CD4-positive, alpha-beta T cell treated with Interleukin-2 at 100 ng/mL for 4 hours (primary cell): ENCODE measurements around the gene ST3GAL3.

Experiments used
- DNase-seq: peaks from one replicate; pipeline ENCODE4 v3.0.0-alpha.2; 2020; ENCODE audit warnings: low spot score

The ST3GAL3 gene

GRCh38 chr1:43963890-43964289 is 256.6 kb downstream of the ST3GAL3 start:
- no peak for DNase-seq

- DNase-seq, result no peak
These were observed 258.0 kb downstream of the ST3GAL3 start for GRCh38 chr1:43965316-43965715.

- peak; percentile 16 for DNase-seq
These were observed 261.1 kb downstream of the ST3GAL3 start for GRCh38 chr1:43968348-43968948.

GRCh38 chr1:43969416-43969745 is 262.0 kb downstream of the ST3GAL3 start:
- DNase-seq, result no peak

GRCh38 chr1:43969746-43970466 is 262.6 kb downstream of the ST3GAL3 start, which contains the start of gene DPH2:
Gene DPH2, plus strand, starts transcription at chr1:43970010. Its CDS starts 166 bp downstream, at chr1:43970176.
- DNase-seq, result peak; percentile 95

GRCh38 chr1:43970502-43970901 is 263.2 kb downstream of the ST3GAL3 start:
- no peak for DNase-seq

- DNase-seq, result no peak
These were observed 263.6 kb downstream of the ST3GAL3 start for GRCh38 chr1:43970911-43971310.

- no peak for DNase-seq
These were observed 264.1 kb downstream of the ST3GAL3 start for GRCh38 chr1:43971336-43971980.

- DNase-seq, result no peak
These were observed 266.7 kb downstream of the ST3GAL3 start for GRCh38 chr1:43973981-43974442.

GRCh38 chr1:43974443-43975248 is 267.3 kb downstream of the ST3GAL3 start, which contains the start of gene ATP6V0B:
Gene ATP6V0B, plus strand, starts transcription at chr1:43974960. Its CDS starts 81 bp downstream, at chr1:43975041.
- DNase-seq, result peak; percentile 91

GRCh38 chr1:43975249-43975961 is 268.1 kb downstream of the ST3GAL3 start:
- peak; percentile 39 for DNase-seq

GRCh38 chr1:43976045-43976444 is 268.7 kb downstream of the ST3GAL3 start:
- no peak for DNase-seq

- no peak for DNase-seq
These were observed 269.6 kb downstream of the ST3GAL3 start for GRCh38 chr1:43976890-43977289.

GRCh38 chr1:43977376-43978263 is 270.3 kb downstream of the ST3GAL3 start:
- no peak for DNase-seq

GRCh38 chr1:43978264-43978550 is 270.9 kb downstream of the ST3GAL3 start:
- no peak for DNase-seq

- DNase-seq, result peak; percentile 14
These were observed 271.4 kb downstream of the ST3GAL3 start, which contains the start of gene B4GALT2 for GRCh38 chr1:43978551-43979260. Gene B4GALT2, plus strand, starts transcription at chr1:43979210. Its CDS starts 1,951 bp downstream, at chr1:43981161.

- DNase-seq, result no peak
These were observed 271.9 kb downstream of the ST3GAL3 start for GRCh38 chr1:43979261-43979527.

GRCh38 chr1:43979528-43980254 is 272.4 kb downstream of the ST3GAL3 start:
- DNase-seq, result peak; percentile 3
